Measurements from ENCODE around the gene TTYH3. TPM values are rescaled to one million over a fixed set of nuclear protein-coding genes. Genes with fewer than 3 reads are reported as not detected.
"Not testable (repeated sequence)": the region's sequence is repeated elsewhere in the genome, so short reads cannot be mapped to it uniquely, and the experiment has no call there.

Gene TTYH3
- polyA plus RNA-seq, 1 experiment, result 55.7 TPM

GRCh38 chr7:2668401-2668800 is 36.6 kb downstream of the TTYH3 start:
- Histone ChIP-seq H3K4me3 (ENCODE audit: low read depth, low read length) (no peak overlapping the region), H3K27me3 (ENCODE audit: control insufficient read depth, insufficient read depth, low read length) (no peaks in the 10 kb centered on the region), H3K36me3 (ENCODE audit: control insufficient read depth, insufficient read depth, low read length) (peaks cover 3% of the 10 kb centered on the region)
- CTCF ChIA-PET, result interaction anchor here (1.0 kb wide), 1 partner anchor 197 kb away, joined by 3 read pairs; no protein-coding TSS in a partner anchor
- POLR2A ChIA-PET, result no interaction called here
- DNase-seq (ENCODE audit: low read depth), result no peak
- TF ChIP-seq CTCF (IDR thresholded peaks at IDR 0.05; ENCODE audit: insufficient read depth, low read depth, low read length), result no peak

GRCh38 chr7:2670171-2670570 is 38.4 kb downstream of the TTYH3 start:
- POLR2A ChIA-PET, result no interaction called here
- H3K36me3 ChIP-seq (ENCODE audit: control insufficient read depth, insufficient read depth, low read length), result no peaks in the 10 kb centered on the region
- DNase-seq (ENCODE audit: low read depth), result no peak
- H3K4me3 ChIP-seq (ENCODE audit: low read depth, low read length), result no peak overlapping the region
- H3K27me3 ChIP-seq (ENCODE audit: control insufficient read depth, insufficient read depth, low read length), result no peaks in the 10 kb centered on the region
- TF ChIP-seq CTCF (IDR thresholded peaks at IDR 0.05; ENCODE audit: insufficient read depth, low read depth, low read length), result no peak
- CTCF ChIA-PET, result interaction anchor here (0.7 to 3.4 kb wide), 17 partner anchors 11 to 488 kb away, joined by 3 to 23 read pairs (median 4); no protein-coding TSS in a partner anchor

GRCh38 chr7:2670720-2671391 is 39.1 kb downstream of the TTYH3 start:
- DNase-seq (ENCODE audit: low read depth), result no peak
- POLR2A ChIA-PET, result interaction anchor here (0.6 kb wide), 1 partner anchor 17 kb away, joined by 5 read pairs; no protein-coding TSS in a partner anchor
- Histone ChIP-seq H3K36me3 (ENCODE audit: control insufficient read depth, insufficient read depth, low read length) (no peaks in the 10 kb centered on the region), H3K4me3 (ENCODE audit: low read depth, low read length) (no peak overlapping the region), H3K27me3 (ENCODE audit: control insufficient read depth, insufficient read depth, low read length) (no peaks in the 10 kb centered on the region)
- CTCF ChIA-PET, result interaction anchor here (0.7 to 3.4 kb wide), 23 partner anchors 9 to 488 kb away, joined by 3 to 23 read pairs (median 4); no protein-coding TSS in a partner anchor
- peak; percentile 93 for TF ChIP-seq CTCF (IDR thresholded peaks at IDR 0.05; ENCODE audit: insufficient read depth, low read depth, low read length)

GRCh38 chr7:2673214-2673613 is 41.4 kb downstream of the TTYH3 start:
- CTCF ChIA-PET, result interaction anchor here (3.4 kb wide), 1 partner anchor 8 kb away, joined by 20 read pairs; no protein-coding TSS in a partner anchor
- H3K4me3 ChIP-seq (ENCODE audit: low read depth, low read length); H3K36me3 ChIP-seq (ENCODE audit: control insufficient read depth, insufficient read depth, low read length); H3K27me3 ChIP-seq (ENCODE audit: control insufficient read depth, insufficient read depth, low read length); DNase-seq (ENCODE audit: low read depth); POLR2A ChIA-PET: not testable (repeated sequence)

GRCh38 chr7:2673934-2674333 is 42.1 kb downstream of the TTYH3 start:
- ChIA-PET CTCF (no interaction called here), POLR2A (no interaction called here)
- no peak for DNase-seq (ENCODE audit: low read depth)
- TF ChIP-seq CTCF (IDR thresholded peaks at IDR 0.05; ENCODE audit: insufficient read depth, low read depth, low read length), result no peak
- Histone ChIP-seq H3K27me3 (ENCODE audit: control insufficient read depth, insufficient read depth, low read length) (no peaks in the 10 kb centered on the region), H3K4me3 (ENCODE audit: low read depth, low read length) (no peak overlapping the region), H3K36me3 (ENCODE audit: control insufficient read depth, insufficient read depth, low read length) (no peaks in the 10 kb centered on the region)
